ENCODE results near the gene OAS1.

GRCh38 chr12:112869778-112870177 is 37.0 kb upstream of the OAS1 start:
- TF ChIP-seq, protein P1, sequence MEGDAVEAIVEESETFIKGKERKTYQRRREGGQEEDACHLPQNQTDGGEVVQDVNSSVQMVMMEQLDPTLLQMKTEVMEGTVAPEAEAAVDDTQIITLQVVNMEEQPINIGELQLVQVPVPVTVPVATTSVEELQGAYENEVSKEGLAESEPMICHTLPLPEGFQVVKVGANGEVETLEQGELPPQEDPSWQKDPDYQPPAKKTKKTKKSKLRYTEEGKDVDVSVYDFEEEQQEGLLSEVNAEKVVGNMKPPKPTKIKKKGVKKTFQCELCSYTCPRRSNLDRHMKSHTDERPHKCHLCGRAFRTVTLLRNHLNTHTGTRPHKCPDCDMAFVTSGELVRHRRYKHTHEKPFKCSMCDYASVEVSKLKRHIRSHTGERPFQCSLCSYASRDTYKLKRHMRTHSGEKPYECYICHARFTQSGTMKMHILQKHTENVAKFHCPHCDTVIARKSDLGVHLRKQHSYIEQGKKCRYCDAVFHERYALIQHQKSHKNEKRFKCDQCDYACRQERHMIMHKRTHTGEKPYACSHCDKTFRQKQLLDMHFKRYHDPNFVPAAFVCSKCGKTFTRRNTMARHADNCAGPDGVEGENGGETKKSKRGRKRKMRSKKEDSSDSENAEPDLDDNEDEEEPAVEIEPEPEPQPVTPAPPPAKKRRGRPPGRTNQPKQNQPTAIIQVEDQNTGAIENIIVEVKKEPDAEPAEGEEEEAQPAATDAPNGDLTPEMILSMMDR (IDR thresholded peaks at IDR 0.05) = no peak
- no peak for TF ChIP-seq ZFX (IDR thresholded peaks at IDR 0.05; ENCODE audit: borderline replicate concordance)

All from 22Rv1 (cell line).